Vagina (tissue), 2 donors: Measurements from ENCODE around the gene PPP4R3B.

Source experiments
- POLR2A ChIP-seq, 2 donors: fragments of 450-650 bp; IDR thresholded peaks; one replicate each; pipeline ENCODE4 v1.6.1; 2017; ENCODE audit warnings: antibody characterized with exemption in 2 of 2, mild to moderate bottlenecking in 2 of 2, moderate library complexity in 2 of 2
- TF ChIP-seq, protein P1 (sequence below), 3 experiments: fragments of 450-650 bp in 2 of 3; fragments of 200-600 bp in 1 of 3; sonication (generic) in 1 of 3; IDR thresholded peaks; one replicate each; pipeline ENCODE4 v1.5.1; 2017 to 2019; ENCODE audit warnings: antibody characterized with exemption in 3 of 3, mild to moderate bottlenecking in 2 of 3, moderate library complexity in 2 of 3

DNA sequence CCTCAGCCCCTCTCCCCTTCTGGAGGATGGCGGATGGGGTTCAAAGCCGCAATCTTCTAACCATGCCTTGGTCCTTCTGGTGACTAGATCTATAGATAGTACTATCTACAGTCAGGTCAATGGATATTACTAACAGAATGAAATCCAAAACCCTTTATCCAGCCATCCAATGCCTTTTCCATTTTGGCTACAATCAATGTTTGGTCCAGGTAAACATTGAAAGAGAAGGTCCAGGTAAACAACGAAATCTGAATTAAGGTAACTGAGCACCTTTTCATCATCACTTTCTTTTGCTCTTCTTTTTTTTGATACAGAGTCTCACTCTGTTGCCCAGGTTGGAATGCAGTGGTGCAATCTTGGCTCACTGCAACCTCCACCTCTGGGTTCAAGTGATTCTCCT is 9.7 kb downstream of the PPP4R3B start:
- TF ChIP-seq, protein P1, sequence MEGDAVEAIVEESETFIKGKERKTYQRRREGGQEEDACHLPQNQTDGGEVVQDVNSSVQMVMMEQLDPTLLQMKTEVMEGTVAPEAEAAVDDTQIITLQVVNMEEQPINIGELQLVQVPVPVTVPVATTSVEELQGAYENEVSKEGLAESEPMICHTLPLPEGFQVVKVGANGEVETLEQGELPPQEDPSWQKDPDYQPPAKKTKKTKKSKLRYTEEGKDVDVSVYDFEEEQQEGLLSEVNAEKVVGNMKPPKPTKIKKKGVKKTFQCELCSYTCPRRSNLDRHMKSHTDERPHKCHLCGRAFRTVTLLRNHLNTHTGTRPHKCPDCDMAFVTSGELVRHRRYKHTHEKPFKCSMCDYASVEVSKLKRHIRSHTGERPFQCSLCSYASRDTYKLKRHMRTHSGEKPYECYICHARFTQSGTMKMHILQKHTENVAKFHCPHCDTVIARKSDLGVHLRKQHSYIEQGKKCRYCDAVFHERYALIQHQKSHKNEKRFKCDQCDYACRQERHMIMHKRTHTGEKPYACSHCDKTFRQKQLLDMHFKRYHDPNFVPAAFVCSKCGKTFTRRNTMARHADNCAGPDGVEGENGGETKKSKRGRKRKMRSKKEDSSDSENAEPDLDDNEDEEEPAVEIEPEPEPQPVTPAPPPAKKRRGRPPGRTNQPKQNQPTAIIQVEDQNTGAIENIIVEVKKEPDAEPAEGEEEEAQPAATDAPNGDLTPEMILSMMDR (IDR thresholded peaks at IDR 0.05) = no peak
- TF ChIP-seq POLR2A (IDR thresholded peaks at IDR 0.05) = no peak
